KOPT-K1 (cell line): Measurements from ENCODE around the gene NRAP.

ENCODE experiments used
- H3K27ac ChIP-seq: fragments of 200-600 bp; sonication (generic); 2 replicates; pipeline ENCODE4 v1.5.1; 2016; ENCODE audit warnings: antibody characterized with exemption, mild to moderate bottlenecking, low read depth, low read length; ENCODE audit not compliant: poor library complexity, severe bottlenecking
- H3K36me3 ChIP-seq: fragments of 200-600 bp; sonication (generic); 2 replicates; pipeline ENCODE4 v1.5.1; 2017; ENCODE audit warnings: antibody characterized with exemption, mild to moderate bottlenecking, low read length, moderate library complexity; ENCODE audit not compliant: insufficient read depth
- H3K9me3 ChIP-seq: fragments of 200-600 bp; sonication (generic); 2 replicates; pipeline ENCODE4 v1.5.1; 2017; ENCODE audit warnings: antibody characterized with exemption, low read length, mild to moderate bottlenecking; ENCODE audit not compliant: insufficient read depth, poor library complexity, severe bottlenecking

NRAP gene

GRCh38 chr10:113631684-113632367, 32.0 kb downstream of the NRAP start:
- Histone ChIP-seq H3K27ac (no peak overlapping the region), H3K9me3 (peaks cover 13% of the 10 kb centered on the region)

GRCh38 chr10:113630929-113631533, 32.8 kb downstream of the NRAP start:
- H3K27ac ChIP-seq, result no peak overlapping the region
- H3K9me3 ChIP-seq, result peaks cover 8% of the 10 kb centered on the region
- no peaks in the 10 kb centered on the region for H3K36me3 ChIP-seq

More at GRCh38 chr10:113631684-113632367, 32.0 kb downstream of the NRAP start:
- no peaks in the 10 kb centered on the region for H3K36me3 ChIP-seq

- Histone ChIP-seq H3K27ac (no peak overlapping the region), H3K9me3 (no peaks in the 10 kb centered on the region), H3K36me3 (no peaks in the 10 kb centered on the region)
Observed at GRCh38 chr10:113628607-113629153, 35.2 kb downstream of the NRAP start.

GRCh38 chr10:113627836-113628235, 36.0 kb downstream of the NRAP start:
- H3K9me3 ChIP-seq, result no peaks in the 10 kb centered on the region
- no peaks in the 10 kb centered on the region for H3K36me3 ChIP-seq
- H3K27ac ChIP-seq, result no peak overlapping the region

- no peaks in the 10 kb centered on the region for H3K36me3 ChIP-seq
- no peak overlapping the region for H3K27ac ChIP-seq
- no peaks in the 10 kb centered on the region for H3K9me3 ChIP-seq
Observed at GRCh38 chr10:113626809-113627355, 37.0 kb downstream of the NRAP start.

GRCh38 chr10:113625461-113626186, 38.2 kb downstream of the NRAP start:
- no peaks in the 10 kb centered on the region for H3K9me3 ChIP-seq
- no peak overlapping the region for H3K27ac ChIP-seq
- no peaks in the 10 kb centered on the region for H3K36me3 ChIP-seq

- H3K9me3 ChIP-seq, result no peaks in the 10 kb centered on the region
- H3K36me3 ChIP-seq, result no peaks in the 10 kb centered on the region
- H3K27ac ChIP-seq, result no peak overlapping the region
Observed at GRCh38 chr10:113622831-113623230, 41.0 kb downstream of the NRAP start.

- no peaks in the 10 kb centered on the region for H3K36me3 ChIP-seq
- H3K9me3 ChIP-seq, result no peaks in the 10 kb centered on the region
- no peak overlapping the region for H3K27ac ChIP-seq
Observed at GRCh38 chr10:113621799-113622198, 42.0 kb downstream of the NRAP start.

- no peaks in the 10 kb centered on the region for H3K36me3 ChIP-seq
- no peaks in the 10 kb centered on the region for H3K9me3 ChIP-seq
- no peak overlapping the region for H3K27ac ChIP-seq
Observed at GRCh38 chr10:113620936-113621335, 42.9 kb downstream of the NRAP start.

GRCh38 chr10:113620511-113620910, 43.3 kb downstream of the NRAP start:
- Histone ChIP-seq H3K27ac (no peak overlapping the region), H3K9me3 (no peaks in the 10 kb centered on the region), H3K36me3 (no peaks in the 10 kb centered on the region)

- Histone ChIP-seq H3K27ac (no peak overlapping the region), H3K36me3 (no peaks in the 10 kb centered on the region), H3K9me3 (no peaks in the 10 kb centered on the region)
Observed at GRCh38 chr10:113619401-113619800, 44.4 kb downstream of the NRAP start.

- no peaks in the 10 kb centered on the region for H3K36me3 ChIP-seq
- no peak overlapping the region for H3K27ac ChIP-seq
- no peaks in the 10 kb centered on the region for H3K9me3 ChIP-seq
Observed at GRCh38 chr10:113618338-113618737, 45.5 kb downstream of the NRAP start.

GRCh38 chr10:113617086-113617485, 46.8 kb downstream of the NRAP start:
- H3K9me3 ChIP-seq, result no peaks in the 10 kb centered on the region
- no peak overlapping the region for H3K27ac ChIP-seq
- H3K36me3 ChIP-seq, result no peaks in the 10 kb centered on the region

- no peak overlapping the region for H3K27ac ChIP-seq
Observed at GRCh38 chr10:113616244-113617074, 47.4 kb downstream of the NRAP start.

More at GRCh38 chr10:113616244-113617074, 47.4 kb downstream of the NRAP start:
- H3K9me3 ChIP-seq, result no peaks in the 10 kb centered on the region
- no peaks in the 10 kb centered on the region for H3K36me3 ChIP-seq
